Stimulated activated CD8-positive, alpha-beta memory T cell treated with anti-CD3 and anti-CD28 coated beads, Interleukin-4, amount 100 ng/mL, for 48 hours (primary cell): ENCODE data around the gene SLC66A2.
"Not testable (repeated sequence)": the region's sequence is repeated elsewhere in the genome, so short reads cannot be mapped to it uniquely, and the experiment has no call there.

Experiments used
- DNase-seq: peaks from one replicate; pipeline ENCODE4 v3.0.0-alpha.2; 2020

The SLC66A2 gene

DNA sequence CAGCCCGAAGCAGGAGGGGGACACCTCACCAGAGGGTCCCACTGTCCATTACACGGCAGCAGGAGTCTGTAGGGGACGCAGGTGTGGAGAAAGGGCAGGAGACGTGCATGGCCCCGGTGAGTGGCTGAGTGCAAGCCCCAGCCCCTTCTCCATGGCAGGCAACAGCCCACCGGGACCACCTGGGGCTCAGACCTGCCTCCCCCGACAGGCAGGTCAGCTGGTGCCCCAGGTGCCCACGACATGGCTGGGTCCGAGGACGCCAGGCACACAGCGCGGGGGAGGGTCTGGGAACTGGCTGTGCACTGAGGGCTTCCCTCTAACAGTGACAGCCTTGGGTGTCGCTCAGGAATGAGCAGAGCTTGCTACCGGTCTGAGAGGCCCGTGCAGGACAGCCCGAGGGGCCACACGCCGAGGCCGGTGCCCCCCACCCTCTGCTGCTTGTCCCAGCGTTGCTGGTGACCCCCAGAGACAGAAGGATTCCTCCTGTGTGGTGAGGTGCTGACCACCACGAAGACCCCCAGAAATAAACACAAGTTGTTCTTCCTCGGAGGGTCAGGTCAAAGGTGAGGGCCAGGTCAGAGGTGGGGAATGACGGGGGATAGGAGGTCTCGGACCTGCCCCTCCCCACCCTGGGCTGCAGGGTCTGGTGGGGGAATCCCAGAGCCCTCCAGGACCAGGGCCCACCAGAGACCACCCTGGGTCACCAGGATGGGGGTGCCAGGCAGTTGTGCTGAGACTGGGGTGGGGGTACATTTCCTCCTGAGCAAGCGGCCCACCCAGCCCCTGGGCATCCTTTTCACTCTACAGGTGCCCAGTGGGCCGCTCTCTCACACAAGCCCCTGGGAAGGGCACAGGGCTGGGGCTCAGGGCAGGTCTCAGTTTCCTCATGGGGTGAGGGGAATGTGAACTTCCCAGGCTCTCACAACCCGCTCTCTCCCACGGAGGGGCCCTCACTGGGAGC is 50.6 kb downstream of the SLC66A2 start:
- peak; percentile 16 for DNase-seq

DNA sequence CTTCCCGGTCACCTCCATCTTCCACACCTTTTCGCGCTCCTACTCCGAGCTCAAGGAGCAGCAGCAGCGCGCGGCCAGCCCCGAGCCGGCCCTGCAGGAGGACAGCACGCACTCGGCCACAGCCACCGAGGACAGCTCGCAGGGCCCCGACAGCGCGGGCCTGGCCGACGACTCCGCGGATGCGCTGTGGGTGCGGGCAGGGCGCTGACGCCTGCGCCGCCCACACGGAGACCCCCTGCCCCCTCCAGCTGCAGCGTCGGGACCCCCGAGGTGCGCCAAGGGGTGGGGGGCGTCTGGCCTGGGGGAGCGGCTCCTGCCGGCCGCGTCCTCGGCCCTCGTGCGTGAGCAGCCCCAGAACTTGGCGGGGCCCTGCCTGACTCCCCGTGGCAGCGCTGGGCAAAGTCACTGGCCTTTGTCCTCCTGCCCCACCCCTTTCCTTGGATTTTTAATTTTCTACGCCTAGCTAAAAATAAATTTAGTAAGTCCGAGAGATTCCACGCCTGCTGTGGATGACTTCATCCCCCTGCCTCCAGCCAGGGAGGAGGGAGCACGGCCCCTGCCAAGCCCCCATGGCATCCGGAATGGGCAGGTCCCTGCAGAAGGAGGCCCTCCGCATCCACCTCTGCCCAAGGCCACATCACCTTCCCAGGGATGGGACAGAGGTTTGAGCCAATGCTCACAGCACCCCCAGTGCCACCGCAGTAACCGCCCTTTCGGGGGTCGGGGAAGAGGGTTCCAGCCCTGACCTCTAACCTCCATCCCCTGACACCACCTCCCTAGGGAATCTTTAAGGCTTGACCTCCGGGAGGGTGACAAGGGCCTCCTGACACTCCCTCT is 51.6 kb downstream of the SLC66A2 start:
- DNase-seq = peak; percentile 19

DNA sequence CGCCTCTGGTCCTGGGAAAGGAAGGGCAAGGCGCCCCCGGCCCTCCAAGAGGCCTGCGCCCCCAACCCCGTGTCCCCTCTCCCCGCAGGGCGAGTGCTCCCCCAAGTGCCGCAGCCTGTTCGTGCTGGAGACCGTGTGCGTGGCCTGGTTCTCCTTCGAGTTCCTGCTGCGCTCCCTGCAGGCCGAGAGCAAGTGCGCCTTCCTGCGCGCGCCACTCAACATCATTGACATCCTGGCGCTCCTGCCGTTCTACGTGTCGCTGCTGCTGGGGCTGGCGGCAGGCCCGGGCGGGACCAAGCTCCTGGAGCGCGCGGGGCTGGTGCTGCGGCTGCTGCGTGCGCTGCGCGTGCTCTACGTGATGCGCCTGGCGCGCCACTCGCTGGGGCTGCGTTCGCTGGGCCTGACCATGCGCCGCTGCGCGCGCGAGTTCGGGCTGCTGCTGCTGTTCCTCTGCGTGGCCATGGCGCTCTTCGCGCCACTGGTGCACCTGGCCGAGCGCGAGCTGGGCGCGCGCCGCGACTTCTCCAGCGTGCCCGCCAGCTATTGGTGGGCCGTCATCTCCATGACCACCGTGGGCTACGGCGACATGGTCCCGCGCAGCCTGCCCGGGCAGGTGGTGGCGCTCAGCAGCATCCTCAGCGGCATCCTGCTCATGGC is 52.4 kb downstream of the SLC66A2 start:
- DNase-seq = peak; percentile 19

DNA sequence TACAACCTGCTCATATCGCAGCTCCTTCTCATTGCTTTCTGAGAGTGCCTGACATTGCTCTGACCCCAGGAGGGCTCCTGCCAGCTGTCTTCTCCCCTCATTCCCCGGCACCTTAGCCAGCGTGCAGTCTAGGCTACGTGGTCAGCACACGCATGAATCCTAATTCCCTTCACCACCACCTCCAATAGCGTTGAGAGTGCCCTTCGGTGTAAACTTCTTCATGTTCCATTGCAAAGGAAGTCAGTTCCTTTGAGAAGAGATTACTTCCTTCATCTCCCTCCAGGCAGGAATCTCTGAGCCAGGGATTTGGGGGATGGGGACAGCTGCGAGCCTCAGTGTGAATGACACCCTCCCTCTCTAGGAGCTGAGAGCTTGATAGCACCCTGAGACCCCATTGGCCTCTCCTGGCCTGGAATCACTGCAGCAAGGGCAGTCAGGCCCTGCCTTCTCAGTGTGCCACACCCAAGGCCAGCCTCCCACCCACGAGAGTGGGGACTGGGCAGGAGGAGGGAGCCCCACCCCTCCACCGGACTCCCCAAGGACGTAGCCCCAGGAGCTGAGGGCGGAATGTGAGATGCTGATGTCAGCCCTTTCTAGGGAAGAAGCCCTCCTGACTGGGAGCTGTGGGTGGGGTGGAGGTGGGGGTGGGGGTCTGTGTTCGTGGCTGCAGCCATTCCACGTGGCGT is 53.4 kb downstream of the SLC66A2 start:
- DNase-seq = peak; percentile 12

DNA sequence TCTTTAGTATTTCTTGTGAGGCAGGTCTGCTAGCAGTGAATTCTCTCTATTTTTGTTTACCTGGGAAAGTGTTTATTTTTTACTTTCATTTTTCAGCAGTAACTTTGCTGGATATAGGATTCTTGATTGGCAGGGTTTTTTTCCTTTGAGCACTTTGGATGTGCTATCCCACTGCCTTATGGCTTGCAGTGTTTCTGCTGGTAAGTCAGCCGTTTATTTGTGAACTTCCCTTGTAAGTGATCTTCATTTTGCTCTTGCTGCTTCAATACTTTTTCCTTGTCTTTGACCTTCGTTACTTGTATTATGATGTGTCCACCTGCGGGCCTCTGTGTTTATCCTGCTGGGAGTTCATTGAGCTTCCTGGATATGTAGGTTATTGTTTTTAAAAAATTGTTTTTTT is 54.7 kb downstream of the SLC66A2 start:
- DNase-seq = no peak

DNA sequence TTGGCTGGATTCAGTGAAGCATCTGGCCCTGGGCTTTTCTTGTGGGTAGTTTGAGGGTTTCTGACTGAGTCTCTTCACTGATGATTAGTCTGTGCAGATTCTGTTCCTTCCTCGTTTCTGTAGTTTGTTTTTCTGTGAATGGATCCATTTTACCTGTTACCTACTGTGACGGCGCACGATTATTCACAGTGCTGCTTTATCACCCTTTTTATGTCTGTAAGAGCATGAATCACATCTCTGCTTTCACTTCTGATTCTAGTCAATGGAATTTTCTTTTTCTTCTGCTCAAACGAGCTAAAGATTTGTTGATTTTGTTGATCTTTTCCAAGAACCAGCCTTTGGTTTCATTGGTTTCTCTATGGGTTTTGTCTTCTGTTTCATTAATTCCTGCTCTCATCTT is 60.8 kb downstream of the SLC66A2 start:
- DNase-seq = no peak

DNA sequence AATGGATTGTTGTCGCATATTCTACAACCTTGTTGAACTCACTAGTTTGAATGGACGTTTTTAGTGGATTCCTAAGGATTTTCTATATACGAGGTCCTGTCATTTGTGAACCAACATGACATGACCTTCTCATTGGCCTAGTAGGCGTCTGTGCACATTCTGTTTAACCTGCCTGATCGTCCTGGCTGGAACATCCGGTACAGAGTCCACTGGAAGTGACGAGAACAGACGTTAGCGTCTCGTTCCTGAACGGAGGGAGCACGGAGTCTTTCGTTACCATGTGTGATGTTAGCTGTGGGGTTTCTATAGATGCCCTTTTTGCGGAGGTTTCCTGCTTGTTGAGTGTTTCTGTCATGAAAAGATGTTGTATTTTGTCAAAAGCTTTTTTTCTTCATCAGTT is 61.9 kb downstream of the SLC66A2 start:
- no peak for DNase-seq

DNA sequence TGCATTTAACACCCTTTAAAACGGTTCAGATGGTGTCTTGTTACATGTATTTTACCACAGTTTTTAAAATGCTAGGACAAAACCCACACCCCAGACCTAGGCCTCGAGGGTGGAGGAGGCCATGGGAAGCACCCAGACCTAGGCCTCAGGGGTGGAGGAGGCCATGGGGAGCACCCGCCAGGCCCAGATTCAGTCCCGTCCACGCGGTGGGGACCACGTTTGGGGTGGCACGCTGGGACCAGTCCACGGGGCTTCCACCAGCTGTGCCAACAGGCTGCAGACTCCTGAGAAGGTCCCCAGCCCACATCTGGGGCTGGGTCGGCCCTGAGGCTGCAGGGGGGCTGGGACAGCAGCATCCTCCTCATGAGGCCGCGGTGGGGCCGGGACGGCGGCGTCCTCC is 63.4 kb downstream of the SLC66A2 start:
- no peak for DNase-seq

DNA sequence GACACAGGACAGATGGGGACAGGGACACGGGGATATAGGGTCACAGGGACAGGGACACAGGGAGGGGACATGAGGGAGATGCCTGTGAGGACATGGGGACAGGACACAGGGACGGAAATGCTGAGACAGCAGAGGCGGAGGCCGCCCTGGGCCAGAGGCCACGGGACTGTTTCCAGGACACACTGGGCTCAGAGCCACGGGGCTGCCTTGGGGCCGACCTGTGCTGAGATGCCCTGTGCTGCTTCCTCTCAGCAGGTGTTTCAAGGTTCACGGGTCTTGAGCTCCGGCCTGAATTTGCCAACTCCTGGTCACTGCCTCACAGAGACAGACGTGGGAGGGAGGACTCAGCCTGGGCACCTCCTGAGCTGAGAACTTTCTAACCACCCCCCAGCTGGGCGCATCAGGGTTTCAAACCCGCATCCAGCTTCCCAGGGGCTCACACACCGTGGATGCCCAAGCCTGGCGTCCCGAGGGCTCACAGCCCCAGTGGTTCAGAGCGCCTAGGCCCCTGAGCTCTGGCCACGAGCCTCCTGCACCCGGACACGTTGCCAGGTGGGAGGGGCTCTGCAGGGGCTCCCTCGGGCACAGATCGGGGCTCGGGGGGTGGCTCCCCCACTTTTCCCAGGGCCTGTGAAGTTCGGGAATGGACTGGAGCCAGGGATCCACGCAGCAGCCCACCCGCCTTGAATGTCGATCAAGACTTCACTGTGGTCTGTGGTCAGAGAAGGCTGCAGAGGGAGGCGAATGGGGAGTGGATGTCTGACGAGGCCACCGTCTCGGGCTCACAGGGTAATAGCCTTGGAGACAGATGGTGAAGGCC is 64.1 kb downstream of the SLC66A2 start:
- no peak for DNase-seq

DNA sequence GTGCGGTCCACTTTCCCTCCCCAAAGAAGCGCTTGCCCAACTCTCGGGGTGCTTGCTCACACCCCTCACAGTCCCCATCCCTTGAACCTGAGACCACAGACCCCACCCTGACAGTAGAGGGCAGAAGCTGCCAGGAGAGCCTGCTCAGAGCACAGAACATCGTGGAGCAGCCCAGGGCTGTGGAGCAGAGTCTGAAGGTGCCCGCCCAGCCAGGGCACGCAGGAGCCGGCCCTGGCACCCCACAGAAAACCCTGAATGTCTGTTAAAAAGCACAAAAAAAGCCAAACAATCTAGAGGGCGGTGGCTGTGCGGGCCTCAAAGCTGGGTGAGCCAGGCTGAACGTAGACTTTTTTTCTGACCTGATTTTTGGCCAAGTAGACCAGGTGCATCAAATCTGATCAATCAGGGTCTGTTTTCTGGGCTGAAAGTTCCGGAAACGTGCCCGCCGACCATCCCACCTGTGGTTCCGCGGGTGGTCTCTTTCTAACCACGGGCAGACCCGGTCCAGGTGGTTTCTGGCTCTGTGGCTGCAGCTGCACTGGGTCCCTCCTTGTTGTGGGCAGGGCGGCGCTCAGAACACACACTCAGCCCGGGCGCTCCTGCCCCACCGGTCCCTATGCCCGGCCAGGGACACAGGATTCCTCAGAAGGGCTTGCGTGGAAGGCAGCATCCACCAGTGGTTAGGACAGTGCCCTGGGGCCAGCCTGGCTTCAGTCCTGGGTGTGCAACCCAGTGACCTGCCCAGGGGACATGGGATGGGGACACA is 66.3 kb downstream of the SLC66A2 start:
- DNase-seq = peak; percentile 25

DNA sequence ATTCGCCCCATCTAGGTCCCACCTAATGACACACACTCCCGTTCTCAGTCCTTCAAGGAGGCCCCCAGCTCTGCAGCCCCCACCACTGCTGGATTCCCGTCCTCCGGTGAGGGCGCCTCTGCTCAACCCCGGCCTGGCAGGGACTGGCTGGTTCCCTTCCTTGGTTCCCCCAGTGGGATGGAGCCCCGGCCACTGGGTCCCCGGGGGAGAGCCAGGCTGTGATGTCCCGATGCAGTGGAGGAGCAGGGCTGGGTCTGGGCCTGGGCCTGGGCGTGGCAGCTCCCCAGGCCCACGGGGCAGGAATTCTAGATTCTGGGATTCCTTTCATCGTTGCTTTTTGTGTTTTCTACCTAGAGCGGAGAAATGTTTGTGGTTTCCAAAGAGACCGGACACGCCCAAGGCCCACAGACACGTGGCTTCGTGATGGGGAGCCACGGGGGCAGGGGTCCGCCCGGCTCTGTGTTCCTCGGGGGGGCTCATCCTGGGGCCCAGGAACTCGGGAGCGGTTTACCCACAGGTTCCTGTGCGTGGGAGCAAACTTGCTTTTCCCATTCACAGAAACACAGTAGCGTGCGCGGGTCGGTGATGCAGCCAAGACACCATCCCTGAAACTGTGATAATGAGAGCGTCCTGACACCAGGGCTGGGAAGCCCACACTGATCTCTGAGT is 67.0 kb downstream of the SLC66A2 start:
- peak; percentile 10 for DNase-seq

DNA sequence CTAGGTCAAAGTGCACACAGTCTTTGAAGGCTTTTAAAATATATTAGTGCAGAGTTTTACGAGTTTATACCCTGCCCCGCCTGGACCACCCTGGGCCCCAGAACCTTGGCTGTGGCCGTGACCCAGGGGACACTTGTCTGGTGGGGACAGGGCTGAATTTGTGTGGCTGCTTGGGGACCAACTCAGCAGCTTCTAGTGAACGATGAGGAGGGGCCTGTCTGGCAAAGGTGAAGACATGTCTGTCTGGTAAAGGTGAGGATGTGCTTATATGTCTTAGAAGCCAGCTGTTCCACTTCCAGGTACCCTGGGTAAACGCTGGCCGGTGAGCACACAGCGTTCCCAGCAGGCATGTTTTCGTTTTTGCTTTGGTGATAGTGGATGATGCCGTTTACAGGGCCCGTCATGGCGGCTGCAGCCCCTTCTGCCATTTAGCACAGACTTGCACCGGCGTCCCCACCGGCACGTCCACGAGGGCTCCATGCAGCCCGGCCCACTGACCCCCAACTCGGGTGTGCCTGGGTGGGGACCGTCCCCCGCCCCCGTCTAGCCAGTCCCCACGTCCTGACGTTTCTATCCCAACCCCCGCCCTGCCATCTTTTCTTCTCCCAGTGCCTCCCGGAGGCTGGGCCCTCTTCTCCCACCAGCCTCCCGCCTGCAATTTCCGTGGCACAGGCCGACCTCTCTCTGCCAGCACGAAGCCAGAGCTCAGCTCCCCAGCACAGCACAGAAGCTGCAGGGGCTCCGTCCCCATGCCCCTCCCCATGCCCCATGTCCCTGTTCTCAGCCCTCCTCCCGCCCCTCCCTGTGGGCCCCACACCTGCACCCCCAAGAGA is 67.8 kb downstream of the SLC66A2 start:
- peak; percentile 10 for DNase-seq

DNA sequence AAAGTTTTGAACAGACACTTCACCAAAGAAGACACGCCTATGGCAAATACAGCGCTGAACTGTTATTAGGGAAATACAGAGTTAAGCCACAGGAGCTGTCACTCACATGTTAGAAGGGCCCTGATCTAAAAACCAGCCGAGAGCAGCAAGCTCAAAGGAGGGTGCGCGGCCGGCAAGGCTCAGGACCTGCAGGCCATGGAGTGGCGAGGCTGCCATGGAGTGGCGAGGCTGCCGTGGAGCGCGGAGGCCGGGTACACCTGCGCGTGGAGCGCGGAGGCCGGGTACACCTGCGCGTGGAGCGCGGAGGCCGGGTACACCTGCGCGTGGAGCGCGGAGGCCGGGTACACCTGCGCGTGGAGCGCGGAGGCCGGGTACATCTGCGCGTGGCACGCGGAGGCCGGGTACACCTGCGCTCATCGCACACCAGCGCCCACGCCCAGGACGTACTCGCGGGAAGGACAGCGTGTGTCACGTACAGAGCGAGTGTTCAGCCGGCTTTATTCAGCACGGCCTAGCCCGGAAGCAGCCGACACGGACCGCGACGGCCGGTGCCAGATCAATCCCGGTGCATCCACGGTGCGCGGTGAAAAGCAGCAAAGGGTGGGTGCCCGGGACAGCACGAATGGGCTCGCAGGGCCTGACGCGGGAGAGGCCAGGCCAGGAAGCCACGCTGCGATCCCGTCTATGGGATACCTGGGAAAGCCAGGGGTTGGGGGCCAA is 68.8 kb downstream of the SLC66A2 start:
- DNase-seq = no peak

DNA sequence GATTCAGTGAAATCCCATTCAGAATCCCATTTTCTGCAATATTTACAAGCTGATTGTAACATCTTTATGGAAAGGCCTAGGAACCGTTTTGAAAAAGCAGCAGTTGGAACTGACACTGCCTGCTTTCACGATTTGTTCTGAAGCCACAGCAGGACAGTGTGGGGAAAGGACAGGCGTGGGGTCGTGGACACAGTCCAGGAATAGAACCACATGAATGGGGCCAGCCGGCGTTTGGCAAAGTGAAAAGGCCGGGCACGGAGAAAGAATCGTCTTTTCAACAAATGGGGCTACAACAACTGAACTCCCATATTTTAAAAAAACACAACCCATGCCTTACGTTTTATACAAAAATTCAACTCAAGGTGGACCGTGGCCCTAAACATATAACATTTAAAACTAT is 69.8 kb downstream of the SLC66A2 start:
- DNase-seq = no peak

DNA sequence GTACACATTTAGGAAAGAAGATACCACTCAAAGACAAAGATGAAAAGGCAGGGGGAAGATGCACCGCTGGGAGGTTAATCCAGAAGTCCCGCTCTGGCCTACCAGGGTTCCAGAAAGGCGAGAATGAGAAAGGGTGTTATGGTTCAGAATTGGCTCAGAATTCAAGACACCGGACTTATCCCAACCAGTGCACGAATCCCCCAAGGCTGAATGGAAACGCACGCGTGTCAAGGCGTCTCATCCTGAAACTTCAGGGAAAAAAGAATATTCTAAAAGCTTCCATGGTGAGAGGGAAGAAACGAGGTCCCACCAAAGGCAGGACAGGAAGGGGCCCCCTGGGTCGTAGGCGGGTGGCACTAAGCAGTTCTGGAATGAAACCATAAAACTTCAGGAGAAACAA is 71.9 kb downstream of the SLC66A2 start:
- DNase-seq = peak; percentile 8

DNA sequence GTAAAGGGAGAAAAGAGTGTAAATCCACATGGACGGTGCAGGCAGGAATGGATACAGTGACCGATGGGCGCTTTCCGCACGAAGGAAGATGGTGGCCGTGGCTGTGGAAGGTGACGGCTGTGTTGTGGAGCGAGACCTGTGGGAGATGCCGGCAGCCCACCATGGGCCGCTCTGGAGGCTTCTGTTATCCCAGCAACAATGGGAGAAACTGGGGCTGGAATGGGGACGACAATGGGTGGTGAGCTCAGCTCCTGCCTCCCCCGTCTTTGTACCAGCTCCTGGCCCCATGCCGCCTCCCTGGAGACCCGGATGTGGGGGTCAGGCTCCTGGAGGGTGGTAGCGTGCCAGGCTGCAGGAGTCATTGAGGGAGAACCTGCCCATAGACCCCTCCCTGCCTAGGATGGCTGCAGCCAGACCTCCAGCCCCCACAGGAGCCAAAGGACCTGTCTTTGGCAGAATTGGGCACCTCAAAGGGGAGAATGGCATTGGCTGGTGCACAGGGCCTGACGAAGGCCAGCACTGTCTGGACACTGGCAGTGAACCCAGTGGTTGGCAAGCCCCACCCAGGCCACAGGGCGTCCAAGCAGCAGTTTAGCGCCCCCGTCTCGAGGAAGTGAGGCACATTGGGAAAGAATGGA is 72.6 kb downstream of the SLC66A2 start:
- DNase-seq = no peak

DNA sequence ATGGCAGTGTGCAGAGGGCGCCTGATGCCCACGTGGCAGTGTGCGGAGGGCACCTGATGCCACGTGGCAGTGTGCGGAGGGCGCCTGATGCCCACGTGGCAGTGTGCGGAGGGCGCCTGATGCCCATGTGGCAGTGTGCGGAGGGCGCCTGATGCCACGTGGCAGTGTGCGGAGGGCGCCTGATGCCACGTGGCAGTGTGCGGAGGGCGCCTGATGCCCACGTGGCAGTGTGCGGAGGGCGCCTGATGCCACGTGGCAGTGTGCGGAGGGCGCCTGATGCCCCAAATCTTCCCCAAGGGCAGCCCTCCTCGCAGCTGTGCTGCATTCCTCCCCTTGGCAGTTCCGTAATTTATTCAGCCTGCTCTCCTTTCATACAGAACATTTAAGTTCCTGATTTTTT is 73.2 kb downstream of the SLC66A2 start:
- DNase-seq = not testable (repeated sequence)
